Lung (tissue), 12 donors: ENCODE measurements around the gene NMRK1. TPM values are rescaled to one million over a fixed set of nuclear protein-coding genes. Genes with fewer than 3 reads are reported as not detected.

Source experiments
- ATAC-seq: fragments of 200-7000 bp; cut with Tn5 transposase; one replicate; pipeline ENCODE4 v1.9.1; 2020; ENCODE audit warnings: moderate number of reproducible peaks; ENCODE audit not compliant: insufficient read depth, low FRiP score
- DNase-seq, 3 donors: peaks; one replicate each; pipeline ENCODE4 v3.0.0-alpha.2; 2013 to 2017
- H3K27ac ChIP-seq, 2 donors: one replicate each; pipeline ENCODE4 v1.5.1; 2013; ENCODE audit warnings: mild to moderate bottlenecking in 2 of 2, moderate library complexity in 2 of 2, control low read depth in 1 of 2, inconsistent platforms in 1 of 2, low read depth in 1 of 2, low read length in 1 of 2
- H3K27me3 ChIP-seq, 3 donors: one replicate each; pipeline ENCODE4 v1.5.1; 2013; ENCODE audit warnings: low read length in 2 of 3; ENCODE audit not compliant: control insufficient read depth in 3 of 3, insufficient read depth in 3 of 3
- H3K36me3 ChIP-seq, 4 donors: one replicate each; pipeline ENCODE4 v1.5.1; 2013; ENCODE audit warnings: low read length in 4 of 4, mild to moderate bottlenecking in 1 of 4, moderate library complexity in 1 of 4; ENCODE audit not compliant: control insufficient read depth in 4 of 4, insufficient read depth in 4 of 4
- H3K4me1 ChIP-seq, 5 donors: one replicate each; pipeline ENCODE4 v1.5.1; 2013; ENCODE audit warnings: low read length in 5 of 5, mild to moderate bottlenecking in 2 of 5, moderate library complexity in 1 of 5; ENCODE audit not compliant: control insufficient read depth in 5 of 5, insufficient read depth in 5 of 5
- H3K4me3 ChIP-seq: one replicate; pipeline ENCODE4 v1.5.1; 2013; ENCODE audit warnings: mild to moderate bottlenecking, control low read depth, moderate library complexity
- H3K9ac ChIP-seq, 2 donors: one replicate each; pipeline ENCODE4 v1.5.1; 2013; ENCODE audit warnings: low read length in 2 of 2, control low read depth in 1 of 2; ENCODE audit not compliant: insufficient read depth in 1 of 2
- H3K9me3 ChIP-seq, 4 donors: one replicate each; pipeline ENCODE4 v1.5.1; 2013; ENCODE audit warnings: low read length in 3 of 4, mild to moderate bottlenecking in 1 of 4, moderate library complexity in 1 of 4; ENCODE audit not compliant: control insufficient read depth in 4 of 4, insufficient read depth in 3 of 4
- CTCF ChIP-seq: IDR thresholded peaks from 2 replicates; pipeline ENCODE4 v1.5.1; 2012; ENCODE audit warnings: mild to moderate bottlenecking; ENCODE audit errors: control extremely low read depth, extremely low read depth
- WGBS, 2 donors: extraction: QIAGEN DNeasy Blood & Tissue Kit; methylation state at CpG; one replicate each; pipeline ENCODE4 v1.1.7; 2013; 5-methylcytosine and 5-hydroxymethylcytosine counted together
- polyA plus RNA-seq, 2 donors: library from polyadenylated mRNA; stranded (reverse); fragments of 200-250 nt; gene quantifications; one replicate each; pipeline ENCODE4 v1.2.1, GENCODE V29; 2013
- total RNA-seq, 2 donors: library from RNA; depleted of rRNA in 1 of 2; stranded (reverse); fragments of >200 nt in 1 of 2; gene quantifications; one replicate each; pipeline ENCODE4 v1.2.1, GENCODE V29; 2014 to 2021
- donor health status: control.
- donor health status: control.
- donor health status: Bipolar disorder and iron deficiency.
- donor health status: healthy.
- donor health status: DM: yes; HTN: yes; CAD: no.

NMRK1 gene
- total and polyA plus RNA-seq, 4 donors: 22.7 to 57.9 (median 31.4) TPM

GRCh38 chr9:75065510-75065909, 22.4 kb downstream of the NMRK1 start:
- no peak for TF ChIP-seq CTCF
- Histone ChIP-seq H3K4me3 (no peak overlapping the region), H3K27ac (no peak overlapping the region), H3K9ac (no peak overlapping the region), H3K4me1 (no peaks in the 10 kb centered on the region), H3K27me3 (no peaks in the 10 kb centered on the region), H3K36me3 (peaks cover 10 to 29% (median 22%) of the 10 kb centered on the region in 4 donors), H3K9me3 (no peaks in the 10 kb centered on the region)
- ATAC-seq (no peak), DNase-seq (no peak)
- 47 to 95% methylated on average over 2 of the region's 2 CpGs for WGBS, 2 donors

GRCh38 chr9:75064307-75065025, 23.5 kb downstream of the NMRK1 start:
- peaks cover 9 to 30% (median 22%) of the 10 kb centered on the region in 4 donors for H3K36me3 ChIP-seq
- H3K27ac ChIP-seq: no peak overlapping the region
- no peaks in the 10 kb centered on the region for H3K27me3 ChIP-seq
- DNase-seq (no peak), ATAC-seq (no peak)
- no peaks in the 10 kb centered on the region for H3K9me3 ChIP-seq
- no peak for TF ChIP-seq CTCF
- 96% methylated on average over 2 of the region's 2 CpGs for WGBS, 2 donors
- no peaks in the 10 kb centered on the region for H3K4me1 ChIP-seq
- H3K9ac ChIP-seq: no peak overlapping the region
- no peak overlapping the region for H3K4me3 ChIP-seq

GRCh38 chr9:75063556-75064305, 24.2 kb downstream of the NMRK1 start:
- 89 to 91% methylated on average over 1 of the region's 1 CpG for WGBS, 2 donors
- no peaks in the 10 kb centered on the region for H3K9me3 ChIP-seq
- no peak for TF ChIP-seq CTCF
- no peak overlapping the region for H3K27ac ChIP-seq
- no peak overlapping the region for H3K9ac ChIP-seq
- no peak for ATAC-seq
- no peaks in the 10 kb centered on the region for H3K4me1 ChIP-seq
- H3K27me3 ChIP-seq: no peaks in the 10 kb centered on the region
- H3K36me3 ChIP-seq: peaks cover 8 to 29% (median 19%) of the 10 kb centered on the region in 4 donors
- no peak overlapping the region for H3K4me3 ChIP-seq
- no peak for DNase-seq
